Measurements from ENCODE around the gene AQP1. TPM values are rescaled to one million over a fixed set of nuclear protein-coding genes. Genes with fewer than 3 reads are reported as not detected.

The AQP1 gene
- total RNA-seq, 1 experiment from 2014 or later = 0.49 TPM

DNA sequence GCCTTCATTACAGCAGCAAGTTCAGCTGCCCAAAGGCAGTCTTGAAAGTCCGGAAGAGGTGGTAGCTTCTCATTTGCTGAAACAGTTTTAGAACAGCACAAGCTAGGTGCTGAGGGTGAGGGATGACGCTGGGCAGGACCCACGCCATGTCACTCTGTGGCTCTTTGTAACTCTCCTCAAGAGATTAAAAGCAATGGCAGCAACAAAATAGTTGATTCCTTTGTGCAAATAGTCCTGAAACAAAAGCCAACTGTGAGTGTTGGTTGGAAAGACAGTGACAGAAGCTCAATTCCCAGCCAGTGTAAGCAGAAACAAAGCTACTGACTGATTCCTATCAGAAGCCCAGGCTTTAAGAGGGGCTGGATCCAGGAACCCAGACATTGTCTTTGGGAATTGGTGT, 47.6 kb upstream of the AQP1 start:
- Histone ChIP-seq H3K27me3 (replicated peaks; ENCODE audit: insufficient read depth, low read depth, low read length, poor library complexity) (no peaks in the 10 kb centered on the region), H3K9me3 (ENCODE audit: low read depth, low read length, poor library complexity, severe bottlenecking) (no peaks in the 10 kb centered on the region), H3K4me3 (ENCODE audit: low read depth, low read length, poor library complexity, severe bottlenecking) (no peak overlapping the region), H3K36me3 (ENCODE audit: insufficient read depth, low read length, poor library complexity, severe bottlenecking) (no peaks in the 10 kb centered on the region), H3K4me1 (ENCODE audit: insufficient read depth, low read length, poor library complexity, severe bottlenecking) (no peaks in the 10 kb centered on the region), H3K27ac (ENCODE audit: low read depth, low read length, poor library complexity, severe bottlenecking) (no peak overlapping the region)
- ChIA-PET CTCF (no interaction called here), POLR2A (ENCODE audit: low non-redundant PET) (no interaction called here)
- no TSS peak for BruUV-seq (replicated peaks)
- TF ChIP-seq, protein P1, sequence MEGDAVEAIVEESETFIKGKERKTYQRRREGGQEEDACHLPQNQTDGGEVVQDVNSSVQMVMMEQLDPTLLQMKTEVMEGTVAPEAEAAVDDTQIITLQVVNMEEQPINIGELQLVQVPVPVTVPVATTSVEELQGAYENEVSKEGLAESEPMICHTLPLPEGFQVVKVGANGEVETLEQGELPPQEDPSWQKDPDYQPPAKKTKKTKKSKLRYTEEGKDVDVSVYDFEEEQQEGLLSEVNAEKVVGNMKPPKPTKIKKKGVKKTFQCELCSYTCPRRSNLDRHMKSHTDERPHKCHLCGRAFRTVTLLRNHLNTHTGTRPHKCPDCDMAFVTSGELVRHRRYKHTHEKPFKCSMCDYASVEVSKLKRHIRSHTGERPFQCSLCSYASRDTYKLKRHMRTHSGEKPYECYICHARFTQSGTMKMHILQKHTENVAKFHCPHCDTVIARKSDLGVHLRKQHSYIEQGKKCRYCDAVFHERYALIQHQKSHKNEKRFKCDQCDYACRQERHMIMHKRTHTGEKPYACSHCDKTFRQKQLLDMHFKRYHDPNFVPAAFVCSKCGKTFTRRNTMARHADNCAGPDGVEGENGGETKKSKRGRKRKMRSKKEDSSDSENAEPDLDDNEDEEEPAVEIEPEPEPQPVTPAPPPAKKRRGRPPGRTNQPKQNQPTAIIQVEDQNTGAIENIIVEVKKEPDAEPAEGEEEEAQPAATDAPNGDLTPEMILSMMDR (conservative IDR thresholded peaks at IDR 0.05; ENCODE audit: low read depth, low read length) = no peak
- TF ChIP-seq EZH2 (IDR thresholded peaks at IDR 0.05; ENCODE audit: borderline replicate concordance, low read depth, low read length, poor library complexity, severe bottlenecking) = no peak
- intact Hi-C loops (cut with micrococcal nuclease; ENCODE audit: unreplicated experiment) = no loop called here
- DNase-seq (ENCODE audit: low spot score) = no peak

DNA sequence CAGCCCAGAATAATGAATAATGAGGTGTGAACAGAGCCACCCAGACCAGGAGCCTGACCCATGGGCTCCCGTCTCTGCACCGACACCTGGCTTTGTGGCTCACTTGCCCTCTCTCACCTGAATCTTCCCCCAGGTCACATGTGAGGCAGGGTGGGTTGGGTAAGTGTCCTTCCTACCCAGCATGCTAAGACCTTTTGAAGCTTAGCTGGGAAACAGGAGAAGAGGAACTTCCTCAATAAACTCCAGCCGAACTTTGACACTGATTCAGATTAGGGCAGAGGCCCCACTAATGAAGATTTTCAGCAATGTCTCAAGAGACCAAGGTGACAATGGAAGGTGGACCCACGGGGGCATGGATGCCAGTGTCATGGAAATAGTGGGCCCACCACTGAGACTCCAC, 46.6 kb upstream of the AQP1 start:
- Histone ChIP-seq H3K27ac (ENCODE audit: low read depth, low read length, poor library complexity, severe bottlenecking) (no peak overlapping the region), H3K4me1 (ENCODE audit: insufficient read depth, low read length, poor library complexity, severe bottlenecking) (no peaks in the 10 kb centered on the region), H3K27me3 (replicated peaks; ENCODE audit: insufficient read depth, low read depth, low read length, poor library complexity) (no peaks in the 10 kb centered on the region), H3K9me3 (ENCODE audit: low read depth, low read length, poor library complexity, severe bottlenecking) (no peaks in the 10 kb centered on the region), H3K4me3 (ENCODE audit: low read depth, low read length, poor library complexity, severe bottlenecking) (no peak overlapping the region), H3K36me3 (ENCODE audit: insufficient read depth, low read length, poor library complexity, severe bottlenecking) (no peaks in the 10 kb centered on the region)
- no TSS peak for BruUV-seq (replicated peaks)
- no peak for TF ChIP-seq EZH2 (IDR thresholded peaks at IDR 0.05; ENCODE audit: borderline replicate concordance, low read depth, low read length, poor library complexity, severe bottlenecking)
- TF ChIP-seq, protein P1 (conservative IDR thresholded peaks at IDR 0.05; ENCODE audit: low read depth, low read length) = no peak
- CTCF ChIA-PET = no interaction called here
- POLR2A ChIA-PET (ENCODE audit: low non-redundant PET) = no interaction called here
- no peak for DNase-seq (ENCODE audit: low spot score)
- intact Hi-C loops (cut with micrococcal nuclease; ENCODE audit: unreplicated experiment) = no loop called here

DNA sequence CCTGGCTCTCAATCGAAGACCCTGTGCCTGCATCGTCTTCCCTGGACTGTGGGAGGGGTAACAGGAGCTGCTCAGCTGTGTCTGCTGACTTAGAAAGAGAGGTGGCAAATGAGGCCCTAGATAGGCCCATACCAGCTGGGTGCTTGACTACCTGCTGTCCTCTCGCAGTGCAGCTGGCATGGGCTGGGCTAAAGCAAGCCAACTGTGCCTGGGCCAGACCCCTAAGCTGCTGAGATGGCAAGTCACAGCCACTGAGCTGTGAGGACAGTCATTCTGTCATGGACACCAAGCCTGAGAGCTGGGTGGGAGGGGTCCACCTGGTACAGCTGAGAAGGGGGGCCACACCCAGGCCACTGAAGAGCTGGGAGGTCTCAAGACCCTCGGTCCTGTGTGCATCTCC, 45.8 kb upstream of the AQP1 start:
- POLR2A ChIA-PET (ENCODE audit: low non-redundant PET) = no interaction called here
- intact Hi-C loops (cut with micrococcal nuclease; ENCODE audit: unreplicated experiment) = no loop called here
- no peak for DNase-seq (ENCODE audit: low spot score)
- BruUV-seq (replicated peaks) = no TSS peak
- no peak for TF ChIP-seq EZH2 (IDR thresholded peaks at IDR 0.05; ENCODE audit: borderline replicate concordance, low read depth, low read length, poor library complexity, severe bottlenecking)
- H3K27me3 ChIP-seq (replicated peaks; ENCODE audit: insufficient read depth, low read depth, low read length, poor library complexity) = no peaks in the 10 kb centered on the region
- CTCF ChIA-PET = no interaction called here
- H3K36me3 ChIP-seq (ENCODE audit: insufficient read depth, low read length, poor library complexity, severe bottlenecking) = no peaks in the 10 kb centered on the region
- H3K4me1 ChIP-seq (ENCODE audit: insufficient read depth, low read length, poor library complexity, severe bottlenecking) = no peaks in the 10 kb centered on the region
- no peak overlapping the region for H3K27ac ChIP-seq (ENCODE audit: low read depth, low read length, poor library complexity, severe bottlenecking)
- no peaks in the 10 kb centered on the region for H3K9me3 ChIP-seq (ENCODE audit: low read depth, low read length, poor library complexity, severe bottlenecking)
- no peak overlapping the region for H3K4me3 ChIP-seq (ENCODE audit: low read depth, low read length, poor library complexity, severe bottlenecking)

DNA sequence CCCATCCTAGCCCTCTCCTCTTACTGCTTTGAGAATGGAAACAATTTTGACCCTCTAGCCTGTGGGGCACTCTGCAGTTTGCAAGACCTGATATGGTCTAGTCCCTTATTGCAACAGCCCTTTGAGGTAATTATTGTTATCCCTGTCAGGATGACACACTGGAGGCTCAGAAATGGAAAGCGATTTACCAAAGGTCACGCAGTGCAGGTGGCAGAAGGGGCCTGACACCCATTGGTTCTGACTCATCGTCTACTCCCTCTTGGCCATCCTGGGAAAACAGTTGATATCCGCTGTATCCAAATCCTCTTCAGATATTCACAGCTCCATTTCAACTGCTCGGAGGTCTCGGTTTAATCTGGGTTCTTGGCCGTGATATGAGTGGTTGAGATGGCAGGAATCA, 44.7 kb upstream of the AQP1 start:
- no peaks in the 10 kb centered on the region for H3K27me3 ChIP-seq (replicated peaks; ENCODE audit: insufficient read depth, low read depth, low read length, poor library complexity)
- ChIA-PET POLR2A (ENCODE audit: low non-redundant PET) (no interaction called here), CTCF (no interaction called here)
- no peak for TF ChIP-seq EZH2 (IDR thresholded peaks at IDR 0.05; ENCODE audit: borderline replicate concordance, low read depth, low read length, poor library complexity, severe bottlenecking)
- TF ChIP-seq, protein P1 (conservative IDR thresholded peaks at IDR 0.05; ENCODE audit: low read depth, low read length) = no peak
- H3K4me3 ChIP-seq (ENCODE audit: low read depth, low read length, poor library complexity, severe bottlenecking) = no peak overlapping the region
- no peaks in the 10 kb centered on the region for H3K36me3 ChIP-seq (ENCODE audit: insufficient read depth, low read length, poor library complexity, severe bottlenecking)
- intact Hi-C loops (cut with micrococcal nuclease; ENCODE audit: unreplicated experiment) = no loop called here
- H3K4me1 ChIP-seq (ENCODE audit: insufficient read depth, low read length, poor library complexity, severe bottlenecking) = no peaks in the 10 kb centered on the region
- BruUV-seq (replicated peaks) = no TSS peak
- H3K9me3 ChIP-seq (ENCODE audit: low read depth, low read length, poor library complexity, severe bottlenecking) = no peaks in the 10 kb centered on the region
- no peak for DNase-seq (ENCODE audit: low spot score)
- H3K27ac ChIP-seq (ENCODE audit: low read depth, low read length, poor library complexity, severe bottlenecking) = no peak overlapping the region
